ENCODE results near the gene DOK7. TPM values are rescaled to one million over a fixed set of nuclear protein-coding genes. Genes with fewer than 3 reads are reported as not detected.

DOK7 gene
- total RNA-seq, 4 donors from 2014 or later = 0.53 to 5.7 (median 4.1) TPM; not detected in 1

- H3K27ac ChIP-seq = no peak overlapping the region
These were observed 35.2 kb upstream of the DOK7 start for GRCh38 chr4:3427706-3428446.

DNA sequence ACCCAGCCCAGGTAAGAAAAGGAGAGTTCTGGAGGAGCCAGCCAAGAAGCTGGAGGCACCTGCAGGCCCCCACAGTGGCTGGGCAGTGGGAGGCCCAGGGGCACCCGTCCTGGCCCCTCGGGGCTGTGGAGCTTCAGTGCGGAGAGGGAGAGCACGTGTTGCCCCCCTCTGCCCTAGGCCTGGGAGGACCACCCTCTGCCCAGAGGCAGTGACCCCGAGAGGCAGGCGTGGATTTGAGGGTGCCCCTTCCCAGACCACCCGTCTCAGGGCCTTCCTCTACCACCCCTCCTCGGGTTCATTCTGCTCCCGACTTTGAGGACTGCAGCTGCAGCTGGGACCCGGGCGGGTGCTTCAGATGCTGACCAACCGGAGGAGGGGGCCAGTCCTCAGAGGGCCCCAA, 33.5 kb upstream of the DOK7 start:
- no peak overlapping the region for H3K4me3 ChIP-seq
- H3K9me3 ChIP-seq = no peaks in the 10 kb centered on the region
- peaks cover 0 to 16% (median 0%) of the 10 kb centered on the region in 3 donors for H3K36me3 ChIP-seq
- DNase-seq = no peak
- H3K27ac ChIP-seq = no peak overlapping the region
- no peaks in the 10 kb centered on the region for H3K27me3 ChIP-seq
- H3K4me1 ChIP-seq = no peaks in the 10 kb centered on the region
- TF ChIP-seq, protein P1, sequence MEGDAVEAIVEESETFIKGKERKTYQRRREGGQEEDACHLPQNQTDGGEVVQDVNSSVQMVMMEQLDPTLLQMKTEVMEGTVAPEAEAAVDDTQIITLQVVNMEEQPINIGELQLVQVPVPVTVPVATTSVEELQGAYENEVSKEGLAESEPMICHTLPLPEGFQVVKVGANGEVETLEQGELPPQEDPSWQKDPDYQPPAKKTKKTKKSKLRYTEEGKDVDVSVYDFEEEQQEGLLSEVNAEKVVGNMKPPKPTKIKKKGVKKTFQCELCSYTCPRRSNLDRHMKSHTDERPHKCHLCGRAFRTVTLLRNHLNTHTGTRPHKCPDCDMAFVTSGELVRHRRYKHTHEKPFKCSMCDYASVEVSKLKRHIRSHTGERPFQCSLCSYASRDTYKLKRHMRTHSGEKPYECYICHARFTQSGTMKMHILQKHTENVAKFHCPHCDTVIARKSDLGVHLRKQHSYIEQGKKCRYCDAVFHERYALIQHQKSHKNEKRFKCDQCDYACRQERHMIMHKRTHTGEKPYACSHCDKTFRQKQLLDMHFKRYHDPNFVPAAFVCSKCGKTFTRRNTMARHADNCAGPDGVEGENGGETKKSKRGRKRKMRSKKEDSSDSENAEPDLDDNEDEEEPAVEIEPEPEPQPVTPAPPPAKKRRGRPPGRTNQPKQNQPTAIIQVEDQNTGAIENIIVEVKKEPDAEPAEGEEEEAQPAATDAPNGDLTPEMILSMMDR (IDR thresholded peaks at IDR 0.05) = no peak
- no peak for TF ChIP-seq POLR2A (IDR thresholded peaks at IDR 0.05)

More at GRCh38 chr4:3427706-3428446, 35.2 kb upstream of the DOK7 start:
- H3K9me3 ChIP-seq = no peaks in the 10 kb centered on the region
- DNase-seq = no peak
- H3K36me3 ChIP-seq = peaks cover 0 to 33% (median 0%) of the 10 kb centered on the region in 3 donors
- TF ChIP-seq, protein P1 (IDR thresholded peaks at IDR 0.05) = no peak
- no peak for TF ChIP-seq POLR2A (IDR thresholded peaks at IDR 0.05)
- no peaks in the 10 kb centered on the region for H3K27me3 ChIP-seq
- H3K4me1 ChIP-seq = no peaks in the 10 kb centered on the region
- H3K4me3 ChIP-seq = no peak overlapping the region

GRCh38 chr4:3430524-3430923, 32.6 kb upstream of the DOK7 start:
- Histone ChIP-seq H3K27ac (no peak overlapping the region), H3K4me3 (no peak overlapping the region), H3K36me3 (peaks cover 0 to 16% (median 0%) of the 10 kb centered on the region in 3 donors), H3K27me3 (no peaks in the 10 kb centered on the region), H3K4me1 (no peaks in the 10 kb centered on the region), H3K9me3 (no peaks in the 10 kb centered on the region)
- DNase-seq = no peak
- TF ChIP-seq POLR2A (IDR thresholded peaks at IDR 0.05) = no peak
- TF ChIP-seq, protein P1 (IDR thresholded peaks at IDR 0.05) = no peak

- Histone ChIP-seq H3K27me3 (no peaks in the 10 kb centered on the region), H3K36me3 (peaks cover 0 to 16% (median 0%) of the 10 kb centered on the region in 3 donors), H3K4me1 (no peaks in the 10 kb centered on the region), H3K4me3 (no peak overlapping the region), H3K9me3 (no peaks in the 10 kb centered on the region), H3K27ac (no peak overlapping the region)
- no peak for DNase-seq
- TF ChIP-seq, protein P1 (IDR thresholded peaks at IDR 0.05) = no peak
- TF ChIP-seq POLR2A (IDR thresholded peaks at IDR 0.05) = no peak
These were observed 31.6 kb upstream of the DOK7 start for GRCh38 chr4:3431446-3431993.

- Histone ChIP-seq H3K36me3 (peaks cover 0 to 16% (median 0%) of the 10 kb centered on the region in 3 donors), H3K4me3 (no peak overlapping the region), H3K9me3 (no peaks in the 10 kb centered on the region), H3K27me3 (no peaks in the 10 kb centered on the region), H3K27ac (no peak overlapping the region), H3K4me1 (no peaks in the 10 kb centered on the region)
- TF ChIP-seq POLR2A (IDR thresholded peaks at IDR 0.05) = no peak
- TF ChIP-seq, protein P1 (IDR thresholded peaks at IDR 0.05) = no peak
- no peak for DNase-seq
These were observed 30.7 kb upstream of the DOK7 start for GRCh38 chr4:3432381-3432790.

Measured in Peyer's patch (tissue), 4 donors.